ENCODE data around the gene NECAP2. TPM values are rescaled to one million over a fixed set of nuclear protein-coding genes. Genes with fewer than 3 reads are reported as not detected.
"Not testable (repeated sequence)": the region's sequence is repeated elsewhere in the genome, so short reads cannot be mapped to it uniquely, and the experiment has no call there.

The NECAP2 gene
- total and polyA plus RNA-seq, 2 experiments from 2014 or later = 48.9 to 55.2 TPM

GRCh38 chr1:16484931-16485330, 44.4 kb downstream of the NECAP2 start:
- H3K9me2 ChIP-seq (replicated peaks; ENCODE audit: insufficient read depth) = no peaks in the 10 kb centered on the region
- H3K4me2 ChIP-seq = no peak overlapping the region
- 97% methylated on average over 6 of the region's 6 CpGs for WGBS (ENCODE audit: low lambda C conversion rate, missing lambda C conversion rate)
- H3K27me3 ChIP-seq = no peaks in the 10 kb centered on the region
- no peaks in the 10 kb centered on the region for H4K20me1 ChIP-seq (ENCODE audit: insufficient read depth, poor library complexity, severe bottlenecking)
- H3K79me2 ChIP-seq = no peaks in the 10 kb centered on the region
- no peak overlapping the region for H3K4me3 ChIP-seq
- no peaks in the 10 kb centered on the region for H3K4me1 ChIP-seq (ENCODE audit: insufficient read depth)
- no peak for DNase-seq (ENCODE audit: low spot score)
- H3K27ac ChIP-seq = no peak overlapping the region
- TF ChIP-seq CTCF (IDR thresholded peaks at IDR 0.05; ENCODE audit: poor library complexity) (no peak), EZH2 (IDR thresholded peaks at IDR 0.05; ENCODE audit: borderline replicate concordance) (no peak), EZH2phosphoT487 (IDR thresholded peaks at IDR 0.05; ENCODE audit: low read depth, severe bottlenecking, unreplicated experiment) (no peak)
- H3K9me3 ChIP-seq (ENCODE audit: low read depth) = no peaks in the 10 kb centered on the region
- H3K36me3 ChIP-seq (replicated peaks; ENCODE audit: insufficient read depth, low read depth) = no peaks in the 10 kb centered on the region
- no peak overlapping the region for H2AFZ ChIP-seq

- H3K4me1 ChIP-seq (ENCODE audit: insufficient read depth); H3K36me3 ChIP-seq (replicated peaks; ENCODE audit: insufficient read depth, low read depth); H3K27me3 ChIP-seq; H3K9me2 ChIP-seq (replicated peaks; ENCODE audit: insufficient read depth); H3K4me3 ChIP-seq; H3K79me2 ChIP-seq; DNase-seq (ENCODE audit: low spot score); H3K9me3 ChIP-seq (ENCODE audit: low read depth); H3K4me2 ChIP-seq; H2AFZ ChIP-seq; H4K20me1 ChIP-seq (ENCODE audit: insufficient read depth, poor library complexity, severe bottlenecking); H3K27ac ChIP-seq: not testable (repeated sequence)
- 98% methylated on average over 8 of the region's 8 CpGs for WGBS (ENCODE audit: low lambda C conversion rate, missing lambda C conversion rate)
These were observed 45.8 kb downstream of the NECAP2 start for GRCh38 chr1:16486316-16486715.

- H3K79me2 ChIP-seq; H3K36me3 ChIP-seq (replicated peaks; ENCODE audit: insufficient read depth, low read depth); H3K4me1 ChIP-seq (ENCODE audit: insufficient read depth); H3K4me2 ChIP-seq; H3K9me3 ChIP-seq (ENCODE audit: low read depth); H2AFZ ChIP-seq; H3K27me3 ChIP-seq; H3K4me3 ChIP-seq; DNase-seq (ENCODE audit: low spot score); H3K27ac ChIP-seq; H3K9me2 ChIP-seq (replicated peaks; ENCODE audit: insufficient read depth); H4K20me1 ChIP-seq (ENCODE audit: insufficient read depth, poor library complexity, severe bottlenecking): not testable (repeated sequence)
These were observed 46.5 kb downstream of the NECAP2 start for GRCh38 chr1:16487011-16487410.

GRCh38 chr1:16489195-16489880, 48.8 kb downstream of the NECAP2 start:
- H4K20me1 ChIP-seq (ENCODE audit: insufficient read depth, poor library complexity, severe bottlenecking); H3K27me3 ChIP-seq; H3K4me3 ChIP-seq; H3K9me2 ChIP-seq (replicated peaks; ENCODE audit: insufficient read depth); H3K4me1 ChIP-seq (ENCODE audit: insufficient read depth); H3K79me2 ChIP-seq; H3K9me3 ChIP-seq (ENCODE audit: low read depth); H3K27ac ChIP-seq; H3K36me3 ChIP-seq (replicated peaks; ENCODE audit: insufficient read depth, low read depth); H2AFZ ChIP-seq; DNase-seq (ENCODE audit: low spot score); H3K4me2 ChIP-seq: not testable (repeated sequence)
- WGBS (ENCODE audit: low lambda C conversion rate, missing lambda C conversion rate) = 94% methylated on average over 9 of the region's 9 CpGs

- TF ChIP-seq EZH2phosphoT487 (IDR thresholded peaks at IDR 0.05; ENCODE audit: low read depth, severe bottlenecking, unreplicated experiment) (no peak), EZH2 (IDR thresholded peaks at IDR 0.05; ENCODE audit: borderline replicate concordance) (no peak), CTCF (IDR thresholded peaks at IDR 0.05; ENCODE audit: poor library complexity) (no peak)
- H3K9me3 ChIP-seq (ENCODE audit: low read depth) = no peaks in the 10 kb centered on the region
- peaks cover 2% of the 10 kb centered on the region for H3K79me2 ChIP-seq
- no peak overlapping the region for H3K4me3 ChIP-seq
- H4K20me1 ChIP-seq (ENCODE audit: insufficient read depth, poor library complexity, severe bottlenecking) = no peaks in the 10 kb centered on the region
- DNase-seq (ENCODE audit: low spot score) = no peak
- H3K9me2 ChIP-seq (replicated peaks; ENCODE audit: insufficient read depth) = no peaks in the 10 kb centered on the region
- no peak overlapping the region for H3K4me2 ChIP-seq
- 70% methylated on average over 9 of the region's 9 CpGs for WGBS (ENCODE audit: low lambda C conversion rate, missing lambda C conversion rate)
- no peak overlapping the region for H3K27ac ChIP-seq
- H3K36me3 ChIP-seq (replicated peaks; ENCODE audit: insufficient read depth, low read depth) = no peaks in the 10 kb centered on the region
- H3K27me3 ChIP-seq = no peaks in the 10 kb centered on the region
- no peaks in the 10 kb centered on the region for H3K4me1 ChIP-seq (ENCODE audit: insufficient read depth)
- H2AFZ ChIP-seq = no peak overlapping the region
These were observed 50.6 kb downstream of the NECAP2 start for GRCh38 chr1:16491056-16491675.

GRCh38 chr1:16492937-16493336, 52.4 kb downstream of the NECAP2 start:
- H3K79me2 ChIP-seq; H3K9me2 ChIP-seq (replicated peaks; ENCODE audit: insufficient read depth); H3K9me3 ChIP-seq (ENCODE audit: low read depth); H2AFZ ChIP-seq; H3K27me3 ChIP-seq; H4K20me1 ChIP-seq (ENCODE audit: insufficient read depth, poor library complexity, severe bottlenecking); H3K4me1 ChIP-seq (ENCODE audit: insufficient read depth); H3K4me3 ChIP-seq; DNase-seq (ENCODE audit: low spot score); H3K27ac ChIP-seq; H3K36me3 ChIP-seq (replicated peaks; ENCODE audit: insufficient read depth, low read depth); H3K4me2 ChIP-seq: not testable (repeated sequence)
- WGBS (ENCODE audit: low lambda C conversion rate, missing lambda C conversion rate) = 88% methylated on average over 7 of the region's 7 CpGs

GRCh38 chr1:16493731-16494130, 53.2 kb downstream of the NECAP2 start:
- H4K20me1 ChIP-seq (ENCODE audit: insufficient read depth, poor library complexity, severe bottlenecking); H3K27me3 ChIP-seq; H3K9me3 ChIP-seq (ENCODE audit: low read depth); DNase-seq (ENCODE audit: low spot score); H3K4me2 ChIP-seq; H3K27ac ChIP-seq; H3K4me3 ChIP-seq; H3K36me3 ChIP-seq (replicated peaks; ENCODE audit: insufficient read depth, low read depth); H3K9me2 ChIP-seq (replicated peaks; ENCODE audit: insufficient read depth); H3K4me1 ChIP-seq (ENCODE audit: insufficient read depth); H2AFZ ChIP-seq: not testable (repeated sequence)
- H3K79me2 ChIP-seq = peaks cover 14% of the 10 kb centered on the region
- 97% methylated on average over 9 of the region's 9 CpGs for WGBS (ENCODE audit: low lambda C conversion rate, missing lambda C conversion rate)

All from hepatocyte (in vitro differentiated cells).